Uterus (tissue), 2 donors: ENCODE results near the gene DTD1.

Source experiments
- CTCF ChIP-seq, 4 experiments: fragments of 200-600 bp in 2 of 4; fragments of 450-650 bp in 2 of 4; sonication (generic) in 2 of 4; IDR thresholded peaks; one replicate each; pipeline ENCODE4 v1.5.1; 2016 to 2019; ENCODE audit warnings: antibody characterized with exemption in 4 of 4, mild to moderate bottlenecking in 2 of 4, moderate library complexity in 1 of 4
- POLR2A ChIP-seq, 2 donors: fragments of 450-650 bp; IDR thresholded peaks; one replicate each; pipeline ENCODE4 v1.6.1; 2016; ENCODE audit warnings: antibody characterized with exemption in 2 of 2, mild to moderate bottlenecking in 1 of 2, moderate library complexity in 1 of 2

- TF ChIP-seq CTCF (IDR thresholded peaks at IDR 0.05) = no peak
- no peak for TF ChIP-seq POLR2A (IDR thresholded peaks at IDR 0.05)
Measured at GRCh38 chr20:18740726-18741125, 152.9 kb downstream of the DTD1 start.
